Measurements from ENCODE around the gene CTNNBIP1.
"Not testable (repeated sequence)": the region's sequence is repeated elsewhere in the genome, so short reads cannot be mapped to it uniquely, and the experiment has no call there.

Gene CTNNBIP1

GRCh38 chr1:9827558-9828185 is 82.4 kb downstream of the CTNNBIP1 start:
- no peak for DNase-seq (ENCODE audit: low spot score)

- no peak for DNase-seq (ENCODE audit: low spot score)
Observed at GRCh38 chr1:9826616-9827015, 83.5 kb downstream of the CTNNBIP1 start.

- DNase-seq (ENCODE audit: low spot score) = no peak
Observed at GRCh38 chr1:9826087-9826486, 84.0 kb downstream of the CTNNBIP1 start.

GRCh38 chr1:9825093-9826074 is 84.7 kb downstream of the CTNNBIP1 start:
- DNase-seq (ENCODE audit: low spot score) = peak; percentile 60

GRCh38 chr1:9824702-9825089 is 85.4 kb downstream of the CTNNBIP1 start:
- DNase-seq (ENCODE audit: low spot score) = no peak

GRCh38 chr1:9823943-9824701 is 85.9 kb downstream of the CTNNBIP1 start, which contains the start of gene CLSTN1:
Gene CLSTN1 (minus strand): TSS chr1:9823965. CDS start chr1:9823733, 232 bp downstream.
- DNase-seq (ENCODE audit: low spot score) = peak; percentile 93

GRCh38 chr1:9823693-9823942 is 86.5 kb downstream of the CTNNBIP1 start:
- DNase-seq (ENCODE audit: low spot score) = no peak

- DNase-seq (ENCODE audit: low spot score) = peak; percentile 35
Observed at GRCh38 chr1:9822897-9823692, 87.0 kb downstream of the CTNNBIP1 start.

GRCh38 chr1:9822490-9822889 is 87.6 kb downstream of the CTNNBIP1 start:
- no peak for DNase-seq (ENCODE audit: low spot score)

- no peak for DNase-seq (ENCODE audit: low spot score)
Observed at GRCh38 chr1:9821710-9822109, 88.4 kb downstream of the CTNNBIP1 start.

- DNase-seq (ENCODE audit: low spot score) = no peak
Observed at GRCh38 chr1:9820521-9820920, 89.5 kb downstream of the CTNNBIP1 start.

GRCh38 chr1:9817734-9818133 is 92.3 kb downstream of the CTNNBIP1 start:
- DNase-seq (ENCODE audit: low spot score) = no peak

GRCh38 chr1:9816199-9816598 is 93.9 kb downstream of the CTNNBIP1 start:
- DNase-seq (ENCODE audit: low spot score) = no peak

GRCh38 chr1:9815150-9815549 is 94.9 kb downstream of the CTNNBIP1 start:
- DNase-seq (ENCODE audit: low spot score) = no peak

- no peak for DNase-seq (ENCODE audit: low spot score)
Observed at GRCh38 chr1:9814619-9815018, 95.5 kb downstream of the CTNNBIP1 start.

GRCh38 chr1:9811239-9811966 is 98.7 kb downstream of the CTNNBIP1 start:
- DNase-seq (ENCODE audit: low spot score) = no peak

GRCh38 chr1:9809100-9809510 is 101.0 kb downstream of the CTNNBIP1 start:
- DNase-seq (ENCODE audit: low spot score) = no peak

GRCh38 chr1:9808459-9808858 is 101.6 kb downstream of the CTNNBIP1 start:
- no peak for DNase-seq (ENCODE audit: low spot score)

GRCh38 chr1:9807541-9807940 is 102.5 kb downstream of the CTNNBIP1 start:
- DNase-seq (ENCODE audit: low spot score) = no peak

- not testable (repeated sequence) for DNase-seq (ENCODE audit: low spot score)
Observed at GRCh38 chr1:9805972-9806371, 104.1 kb downstream of the CTNNBIP1 start.

- DNase-seq (ENCODE audit: low spot score) = no peak
Observed at GRCh38 chr1:9805006-9805508, 105.0 kb downstream of the CTNNBIP1 start.
